NOMO-1 treated with DMSO at 0.1 percent for 48 hours (cell line): Measurements from ENCODE around the gene P2RY6.
"Not testable (repeated sequence)": the region's sequence is repeated elsewhere in the genome, so short reads cannot be mapped to it uniquely, and the experiment has no call there.

Source experiments
- DNase-seq: peaks from one replicate; lab custom pipeline; 2025; ENCODE audit not compliant: unreplicated experiment; lab: John Stamatoyannopoulos, UW

Gene P2RY6

DNA sequence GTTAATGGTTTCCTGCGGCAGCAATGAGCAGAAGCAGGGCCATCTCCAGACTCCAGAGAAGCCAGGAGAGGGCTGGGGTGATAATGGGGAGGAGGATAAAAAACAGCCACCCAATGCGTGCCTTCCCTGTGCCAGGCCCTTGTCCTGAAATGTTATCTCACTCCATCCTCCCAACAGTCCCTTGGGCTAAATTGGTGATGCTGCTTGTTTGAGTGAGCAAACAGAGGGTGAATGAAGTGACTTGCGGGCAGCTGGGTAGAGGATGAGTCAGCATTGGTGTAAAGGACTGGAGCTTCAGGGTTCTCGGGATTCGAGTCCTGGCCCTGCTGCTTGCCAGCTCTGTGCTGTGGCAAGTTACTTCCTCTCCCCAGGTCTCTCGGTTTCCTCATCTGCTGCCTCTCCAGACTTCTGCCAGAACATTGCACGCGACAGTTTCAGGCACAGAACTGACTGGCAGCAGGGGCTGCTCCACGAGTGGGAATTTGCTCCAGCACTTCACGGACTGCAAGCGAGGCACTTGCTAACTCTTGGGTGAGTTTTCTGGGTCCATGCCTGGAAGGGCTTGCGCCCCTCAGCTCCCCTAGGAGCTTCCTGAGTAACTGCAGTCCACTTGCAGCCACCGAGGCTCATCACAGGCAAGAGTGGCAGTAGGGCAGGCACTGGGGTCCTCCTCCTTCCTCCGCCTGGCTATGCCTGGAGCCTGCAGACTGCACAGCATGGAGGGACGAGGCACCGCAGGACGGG, at the start of gene P2RY6:
TSS of gene P2RY6 (plus strand) at position 403 of the 744 bp plus-strand sequence. CDS start 24,181 bp downstream, outside the sequence.
- DNase-seq = peak; percentile 91

- no peak for DNase-seq
These were observed 48.0 kb upstream of the P2RY6 start for GRCh38 chr11:73223998-73224730.

GRCh38 chr11:73225001-73225686, 47.0 kb upstream of the P2RY6 start:
- no peak for DNase-seq

- DNase-seq = no peak
These were observed 46.3 kb upstream of the P2RY6 start for GRCh38 chr11:73225851-73226250.

DNA sequence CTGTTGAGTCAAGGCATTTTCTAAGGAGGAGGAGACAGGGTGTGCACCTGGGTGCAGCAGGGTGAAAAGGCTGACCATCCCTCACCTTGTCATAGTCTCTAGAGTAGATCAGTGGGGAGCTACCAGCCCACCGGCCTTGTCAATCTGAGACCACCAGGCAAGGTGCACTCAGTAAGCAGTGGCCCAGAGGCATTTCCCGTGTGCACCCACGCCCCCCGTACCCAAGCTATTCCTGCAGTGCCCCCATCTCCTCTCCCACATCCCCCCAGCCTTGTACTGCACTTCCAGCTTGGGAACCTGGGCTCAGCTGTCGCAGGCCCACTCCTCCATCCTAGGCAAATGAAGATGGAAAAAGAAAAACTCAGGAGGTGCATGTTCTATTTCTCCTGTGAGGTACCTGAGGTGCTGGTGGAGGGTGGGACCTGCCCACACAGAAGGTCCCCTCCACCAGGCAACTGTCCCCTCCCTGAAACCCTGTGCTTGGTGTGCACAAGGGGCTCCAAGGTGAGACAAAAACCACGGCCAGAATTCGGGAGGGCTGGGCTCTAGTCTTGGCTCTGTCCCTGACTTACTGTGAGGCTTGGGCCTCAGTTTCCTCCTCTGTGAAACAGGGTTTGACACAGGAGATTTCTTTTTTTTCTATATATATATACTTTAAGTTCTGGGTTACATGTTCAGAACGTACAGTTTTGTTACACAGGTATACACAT, 45.7 kb upstream of the P2RY6 start:
- DNase-seq = no peak

DNA sequence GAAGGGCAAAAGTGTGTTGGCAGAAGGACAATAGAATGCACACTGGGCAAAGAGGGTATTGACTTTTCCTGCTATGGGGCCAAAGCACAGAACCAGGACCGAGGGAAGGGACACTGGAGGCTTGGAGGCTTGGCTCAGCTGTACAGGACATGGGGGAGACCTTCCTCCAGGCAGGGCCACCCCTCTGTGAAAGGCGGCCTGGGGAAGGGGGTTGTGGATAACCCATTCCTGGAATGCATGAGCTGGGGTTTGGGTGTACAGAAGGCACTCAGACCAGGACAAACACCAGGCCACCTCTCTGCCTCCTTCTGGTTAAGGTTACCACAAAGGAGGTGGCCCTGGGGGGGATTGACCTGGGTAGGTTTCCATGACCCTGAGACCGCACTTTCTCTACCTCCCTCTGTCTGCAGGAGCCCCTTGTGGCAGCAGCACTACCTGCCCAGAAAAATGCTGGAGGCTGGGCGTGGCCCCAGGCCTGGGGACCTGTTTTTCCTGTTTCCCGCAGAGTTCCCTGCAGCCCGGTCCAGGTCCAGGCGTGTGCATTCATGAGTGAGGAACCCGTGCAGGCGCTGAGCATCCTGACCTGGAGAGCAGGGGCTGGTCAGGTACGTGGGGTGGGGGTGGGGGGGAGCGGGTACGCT, 44.4 kb upstream of the P2RY6 start:
- no peak for DNase-seq

GRCh38 chr11:73228268-73229134, 43.6 kb upstream of the P2RY6 start:
- no peak for DNase-seq

DNA sequence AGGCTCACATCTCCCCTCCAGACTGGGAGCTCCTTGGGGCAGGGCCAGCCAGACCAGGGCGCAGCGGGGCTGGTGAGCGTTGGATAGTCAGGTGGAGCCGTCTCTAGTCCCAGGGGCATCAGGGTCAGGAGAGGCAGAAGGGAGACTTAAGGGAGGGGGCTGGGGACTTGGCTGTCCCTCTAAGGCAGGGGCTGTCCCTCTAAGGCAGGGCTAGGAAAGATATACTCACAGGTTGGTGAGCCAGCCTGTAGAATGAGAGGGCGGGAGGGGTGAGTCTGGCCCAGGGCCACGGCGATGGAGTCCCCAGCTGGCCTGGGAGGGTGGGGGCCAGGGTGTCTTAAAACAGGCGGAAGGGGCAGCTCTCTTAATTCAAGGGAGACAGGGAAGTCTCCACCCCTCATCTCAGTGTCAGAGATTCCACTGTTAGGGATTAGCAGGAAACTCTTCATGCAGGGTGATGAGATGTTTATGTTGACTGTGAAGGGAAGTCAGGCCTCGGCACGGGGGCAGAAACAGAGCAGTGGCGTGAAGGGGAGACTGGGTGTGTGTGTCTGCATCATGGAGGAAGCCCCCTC, 42.7 kb upstream of the P2RY6 start:
- no peak for DNase-seq

DNA sequence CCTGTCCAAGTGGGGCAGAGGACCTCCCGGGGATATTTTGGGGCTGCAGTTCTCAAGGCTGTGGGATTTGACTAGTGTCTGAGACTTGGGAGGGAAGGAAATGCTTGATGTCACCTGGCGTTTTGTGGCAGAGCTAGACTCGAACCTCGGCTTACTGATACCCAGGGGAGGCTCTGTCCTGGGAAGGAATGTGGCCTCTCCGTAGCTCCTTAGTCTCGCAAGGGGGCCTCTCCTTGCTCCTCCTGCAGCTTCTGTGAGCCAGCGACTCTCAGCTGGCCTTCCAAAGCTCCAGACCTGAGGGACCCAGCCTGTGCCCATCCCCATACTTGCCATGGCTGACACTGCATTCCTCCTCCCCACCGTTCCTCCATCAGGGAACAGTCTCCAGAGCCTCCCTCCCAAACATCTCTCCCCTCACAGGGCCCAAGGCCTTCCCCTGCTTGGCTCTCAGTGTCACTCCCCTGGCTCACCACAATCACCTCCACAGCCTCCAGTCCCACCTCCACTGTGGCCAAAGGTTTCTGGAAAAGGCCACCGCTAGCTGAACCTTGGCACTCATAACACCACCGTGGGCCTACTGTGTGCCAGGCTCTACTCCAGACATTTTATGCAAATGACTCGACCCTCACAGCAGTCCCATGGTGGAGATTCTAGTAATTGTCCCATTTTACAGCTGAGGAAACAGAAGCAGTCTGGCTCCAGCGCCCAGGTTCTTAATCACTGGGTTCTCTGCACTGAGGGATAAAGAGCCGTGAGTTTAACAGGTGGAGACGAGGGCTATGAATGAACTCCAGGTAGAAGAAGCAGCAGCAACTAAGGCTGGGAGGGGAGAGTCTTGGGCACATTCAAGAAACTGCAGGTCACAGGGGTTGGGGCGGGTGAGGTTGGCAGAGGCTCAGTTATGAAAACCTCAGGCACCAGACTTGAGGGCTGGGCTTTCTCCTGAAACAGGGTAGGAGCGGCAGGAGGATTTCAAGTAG, 42.0 kb upstream of the P2RY6 start:
- no peak for DNase-seq

- no peak for DNase-seq
These were observed 41.2 kb upstream of the P2RY6 start for GRCh38 chr11:73230931-73231330.

DNA sequence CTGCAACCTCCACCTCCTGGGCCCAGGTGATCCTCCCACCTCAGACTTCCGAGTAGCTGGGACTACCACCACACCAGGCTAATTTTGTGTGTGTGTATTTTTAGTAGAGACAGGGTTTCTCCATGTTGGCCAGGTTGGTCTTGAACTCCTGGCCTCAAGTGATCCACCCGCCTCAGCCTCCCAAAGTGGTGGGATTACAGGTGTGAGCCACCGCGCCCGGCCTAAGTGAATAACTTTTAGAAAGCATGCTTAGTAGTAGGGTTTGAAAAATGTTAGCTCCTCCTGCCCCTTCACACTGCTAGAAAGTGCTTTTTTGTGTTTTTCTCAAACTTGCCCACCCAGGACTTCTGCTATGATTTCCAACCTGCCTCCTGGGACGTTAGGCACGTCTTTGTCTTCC, 39.7 kb upstream of the P2RY6 start:
- not testable (repeated sequence) for DNase-seq

GRCh38 chr11:73233211-73233610, 38.9 kb upstream of the P2RY6 start:
- no peak for DNase-seq

- DNase-seq = no peak
These were observed 38.3 kb upstream of the P2RY6 start for GRCh38 chr11:73233692-73234470.

- no peak for DNase-seq
These were observed 37.5 kb upstream of the P2RY6 start for GRCh38 chr11:73234471-73235181.

- DNase-seq = no peak
These were observed 36.8 kb upstream of the P2RY6 start for GRCh38 chr11:73235236-73235786.

GRCh38 chr11:73236205-73236765, 35.9 kb upstream of the P2RY6 start:
- no peak for DNase-seq
